ENCODE results near the gene P3H2. TPM values are rescaled to one million over a fixed set of nuclear protein-coding genes. Genes with fewer than 3 reads are reported as not detected.

Gene P3H2
- total RNA-seq, 2 donors from 2014 or later: 285 to 322 TPM

DNA sequence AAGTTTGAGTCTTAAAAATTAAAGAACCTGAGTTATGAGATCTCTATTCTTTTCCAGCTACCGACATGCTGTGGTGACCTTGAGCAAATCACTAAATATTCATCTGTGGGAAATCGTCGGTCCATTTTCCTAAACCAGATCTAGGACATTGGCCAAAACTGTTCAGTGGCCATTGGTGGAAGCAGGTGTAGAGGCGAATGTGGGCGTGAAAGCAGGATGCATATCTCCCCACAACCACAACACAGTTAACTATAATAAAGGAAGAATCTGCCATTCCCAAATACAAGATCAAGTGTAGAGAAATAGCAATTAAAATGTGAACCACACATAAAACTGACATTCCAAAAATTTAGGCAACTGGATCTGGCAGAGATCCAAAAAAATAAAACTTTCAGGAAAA, 129.9 kb downstream of the P3H2 start:
- Histone ChIP-seq H3K27ac (ENCODE audit: low read depth, low read length) (no peak overlapping the region), H3K9ac (ENCODE audit: extremely low read depth, low read length, poor library complexity, severe bottlenecking) (no peak overlapping the region), H3K36me3 (ENCODE audit: control insufficient read depth, insufficient read depth, low read length) (peaks cover 96% of the 10 kb centered on the region), H3K4me3 (ENCODE audit: low read length) (no peak overlapping the region), H3K9me3 (ENCODE audit: control insufficient read depth, low read length) (no peaks in the 10 kb centered on the region), H3K4me1 (ENCODE audit: control insufficient read depth, insufficient read depth, low read length) (no peaks in the 10 kb centered on the region), H3K27me3 (ENCODE audit: control insufficient read depth, insufficient read depth, low read length, poor library complexity, severe bottlenecking) (no peaks in the 10 kb centered on the region)
- H3K27ac Mint-ChIP-seq: no peak overlapping the region
- DNase-seq: no peak
- H3K9me3 Mint-ChIP-seq: no peaks in the 10 kb centered on the region
- no peaks in the 10 kb centered on the region for H3K27me3 Mint-ChIP-seq (ENCODE audit: insufficient read depth)
- peaks cover 11% of the 10 kb centered on the region for H3K4me1 Mint-ChIP-seq
- TF ChIP-seq, protein P1, sequence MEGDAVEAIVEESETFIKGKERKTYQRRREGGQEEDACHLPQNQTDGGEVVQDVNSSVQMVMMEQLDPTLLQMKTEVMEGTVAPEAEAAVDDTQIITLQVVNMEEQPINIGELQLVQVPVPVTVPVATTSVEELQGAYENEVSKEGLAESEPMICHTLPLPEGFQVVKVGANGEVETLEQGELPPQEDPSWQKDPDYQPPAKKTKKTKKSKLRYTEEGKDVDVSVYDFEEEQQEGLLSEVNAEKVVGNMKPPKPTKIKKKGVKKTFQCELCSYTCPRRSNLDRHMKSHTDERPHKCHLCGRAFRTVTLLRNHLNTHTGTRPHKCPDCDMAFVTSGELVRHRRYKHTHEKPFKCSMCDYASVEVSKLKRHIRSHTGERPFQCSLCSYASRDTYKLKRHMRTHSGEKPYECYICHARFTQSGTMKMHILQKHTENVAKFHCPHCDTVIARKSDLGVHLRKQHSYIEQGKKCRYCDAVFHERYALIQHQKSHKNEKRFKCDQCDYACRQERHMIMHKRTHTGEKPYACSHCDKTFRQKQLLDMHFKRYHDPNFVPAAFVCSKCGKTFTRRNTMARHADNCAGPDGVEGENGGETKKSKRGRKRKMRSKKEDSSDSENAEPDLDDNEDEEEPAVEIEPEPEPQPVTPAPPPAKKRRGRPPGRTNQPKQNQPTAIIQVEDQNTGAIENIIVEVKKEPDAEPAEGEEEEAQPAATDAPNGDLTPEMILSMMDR (conservative IDR thresholded peaks at IDR 0.05): no peak
- 91 to 100% methylated on average over 3 to 5 of the region's 5 CpGs for WGBS, 2 experiments (ENCODE audit: insufficient coverage in 1 of 2, insufficient read length in 1 of 2)
- H3K4me3 Mint-ChIP-seq: no peak overlapping the region
- peaks cover 60% of the 10 kb centered on the region for H3K36me3 Mint-ChIP-seq (ENCODE audit: low read depth)

DNA sequence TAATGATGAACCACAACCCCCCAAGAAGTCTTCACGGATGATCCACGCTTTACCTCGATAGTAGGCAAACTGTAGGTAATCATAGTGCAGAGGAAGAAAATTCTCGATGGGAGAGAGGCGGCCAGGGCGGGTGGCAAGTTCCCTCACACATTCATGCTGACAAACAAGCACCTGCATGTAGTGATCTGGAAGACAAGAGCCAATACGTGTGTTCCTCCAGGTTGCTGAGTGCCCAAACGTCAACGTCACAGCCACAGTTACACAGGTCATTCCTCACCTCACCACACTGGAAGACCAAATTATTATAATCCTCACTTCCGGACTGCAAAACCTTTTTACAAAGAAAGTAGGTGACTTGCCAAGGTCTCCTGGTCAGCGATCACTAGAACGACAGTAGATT, 131.8 kb downstream of the P3H2 start:
- peaks cover 57% of the 10 kb centered on the region for H3K36me3 Mint-ChIP-seq (ENCODE audit: low read depth)
- no peaks in the 10 kb centered on the region for H3K9me3 ChIP-seq (ENCODE audit: control insufficient read depth, low read length)
- no peaks in the 10 kb centered on the region for H3K9me3 Mint-ChIP-seq
- peak overlapping the region; percentile 42 for H3K27ac Mint-ChIP-seq
- H3K27me3 Mint-ChIP-seq (ENCODE audit: insufficient read depth): no peaks in the 10 kb centered on the region
- H3K27me3 ChIP-seq (ENCODE audit: control insufficient read depth, insufficient read depth, low read length, poor library complexity, severe bottlenecking): no peaks in the 10 kb centered on the region
- H3K36me3 ChIP-seq (ENCODE audit: control insufficient read depth, insufficient read depth, low read length): peaks cover 89% of the 10 kb centered on the region
- H3K9ac ChIP-seq (ENCODE audit: extremely low read depth, low read length, poor library complexity, severe bottlenecking): no peak overlapping the region
- H3K4me3 ChIP-seq (ENCODE audit: low read length): no peak overlapping the region
- WGBS, 2 experiments (ENCODE audit: insufficient coverage in 1 of 2, insufficient read length in 1 of 2): 95 to 97% methylated on average over 7 to 12 of the region's 12 CpGs
- no peaks in the 10 kb centered on the region for H3K4me1 ChIP-seq (ENCODE audit: control insufficient read depth, insufficient read depth, low read length)
- no peak overlapping the region for H3K27ac ChIP-seq (ENCODE audit: low read depth, low read length)
- TF ChIP-seq, protein P1 (conservative IDR thresholded peaks at IDR 0.05): no peak
- H3K4me1 Mint-ChIP-seq: no peaks in the 10 kb centered on the region
- DNase-seq: no peak
- no peak overlapping the region for H3K4me3 Mint-ChIP-seq

DNA sequence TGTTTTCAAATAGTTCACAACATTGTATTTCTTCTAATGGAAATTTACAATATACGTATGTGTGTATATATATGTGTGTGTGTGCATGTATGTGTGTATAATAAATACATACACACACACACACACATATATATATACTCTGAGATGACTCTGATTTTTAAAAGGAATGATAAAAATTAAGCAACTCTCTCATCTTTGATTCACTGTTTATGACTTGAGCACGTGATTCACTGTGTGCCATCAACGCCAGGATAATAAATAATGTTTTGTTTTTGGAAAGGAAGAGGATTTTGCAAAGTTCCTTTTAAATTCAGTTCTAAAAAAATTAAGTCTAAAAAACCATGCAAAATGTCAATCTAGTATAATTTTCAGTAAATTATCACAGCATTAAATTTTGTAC, 132.4 kb downstream of the P3H2 start:
- Mint-ChIP-seq H3K36me3 (ENCODE audit: low read depth) (peaks cover 61% of the 10 kb centered on the region), H3K27me3 (ENCODE audit: insufficient read depth) (no peaks in the 10 kb centered on the region), H3K4me3 (no peak overlapping the region), H3K4me1 (no peaks in the 10 kb centered on the region), H3K9me3 (no peaks in the 10 kb centered on the region), H3K27ac (no peak overlapping the region)
- TF ChIP-seq, protein P1 (conservative IDR thresholded peaks at IDR 0.05): no peak
- Histone ChIP-seq H3K36me3 (ENCODE audit: control insufficient read depth, insufficient read depth, low read length) (peaks cover 88% of the 10 kb centered on the region), H3K4me1 (ENCODE audit: control insufficient read depth, insufficient read depth, low read length) (no peaks in the 10 kb centered on the region), H3K27me3 (ENCODE audit: control insufficient read depth, insufficient read depth, low read length, poor library complexity, severe bottlenecking) (no peaks in the 10 kb centered on the region), H3K9me3 (ENCODE audit: control insufficient read depth, low read length) (no peaks in the 10 kb centered on the region), H3K4me3 (ENCODE audit: low read length) (no peak overlapping the region), H3K9ac (ENCODE audit: extremely low read depth, low read length, poor library complexity, severe bottlenecking) (no peak overlapping the region), H3K27ac (ENCODE audit: low read depth, low read length) (no peak overlapping the region)
- WGBS, 2 experiments (ENCODE audit: insufficient coverage in 1 of 2, insufficient read length in 1 of 2): 97% methylated on average over 2 of the region's 3 CpGs; no CpG with 5 or more reads in 1 of the 2 experiments
- no peak for DNase-seq

Data from endodermal cell (in vitro differentiated cells).